SK-N-SH (cell line): ENCODE results near the gene CCNY. TPM values are rescaled to one million over a fixed set of nuclear protein-coding genes. Genes with fewer than 3 reads are reported as not detected.

Experiments
- CTCF ChIA-PET: fragments of 300-600, 350-600 bp; formaldehyde crosslinking; extraction: SDS; loops from one replicate; lab custom pipeline; 2021; lab: Yijun Ruan, JAX
- POLR2A ChIA-PET: fragments of 350-600 bp; sonication (Branson Sonifier 250); formaldehyde crosslinking; extraction: SDS; loops from one replicate; lab custom pipeline; 2020; ENCODE audit warnings: antibody characterized with exemption, inconsistent platforms; lab: Yijun Ruan, JAX
- DNase-seq: peaks from one replicate; pipeline ENCODE4 v3.0.0; 2012
- H2AFZ ChIP-seq: fragments of 200-600 bp; sonication (generic); 2 replicates; pipeline ENCODE4 v1.8.1; 2016; ENCODE audit warnings: antibody characterized with exemption, mild to moderate bottlenecking, low read depth
- H3F3A ChIP-seq: fragments of 200-600 bp; sonication (generic); replicated peaks from 2 replicates; pipeline ENCODE3; 2016; ENCODE audit warnings: antibody characterized with exemption, mild to moderate bottlenecking; ENCODE audit not compliant: insufficient read depth
- H3K27ac ChIP-seq, 2 experiments: fragments of 200-500 bp in 1 of 2; fragments of 200-600 bp in 1 of 2; sonication (Bioruptor generic) in 1 of 2; sonication (generic), shearing (Covaris generic) in 1 of 2; 2 replicates each; pipeline versions ENCODE4 v1.5.1 to v1.6.1; 2014 to 2016; ENCODE audit warnings: low read depth in 2 of 2, inconsistent platforms in 1 of 2, low read length in 1 of 2, mild to moderate bottlenecking in 1 of 2, mixed read lengths in 1 of 2
- H3K27me3 ChIP-seq: fragments of 200-600 bp; sonication (generic), shearing (Covaris generic); 2 replicates; pipeline ENCODE4 v1.6.1; 2016; ENCODE audit warnings: mixed run types; ENCODE audit not compliant: insufficient read depth
- H3K36me3 ChIP-seq, 2 experiments: fragments of 200-500 bp in 1 of 2; fragments of 200-600 bp in 1 of 2; sonication (Bioruptor generic) in 1 of 2; sonication (generic) in 1 of 2; replicated peaks in 1 of 2; 2 replicates each; pipeline versions ENCODE3 to v1.5.1; 2014 to 2016; ENCODE audit warnings: low read length in 1 of 2, mild to moderate bottlenecking in 1 of 2; ENCODE audit not compliant: insufficient read depth in 2 of 2, control insufficient read depth in 1 of 2
- H3K4me1 ChIP-seq, 2 experiments: fragments of 200-500 bp in 1 of 2; fragments of 200-600 bp in 1 of 2; sonication (Bioruptor generic) in 1 of 2; sonication (generic), shearing (Covaris generic) in 1 of 2; 2 replicates each; pipeline versions ENCODE4 v1.5.1 to v1.6.1; 2014 to 2016; ENCODE audit warnings: low read depth in 1 of 2, low read length in 1 of 2, mixed run types in 1 of 2; ENCODE audit not compliant: insufficient read depth in 2 of 2, control insufficient read depth in 1 of 2
- H3K4me2 ChIP-seq: fragments of 200-600 bp; sonication (generic), shearing (Covaris generic); 2 replicates; pipeline ENCODE4 v1.6.1; 2017; ENCODE audit warnings: mixed run types
- H3K4me3 ChIP-seq, 2 experiments: fragments of 200-500 bp in 1 of 2; fragments of 200-600 bp in 1 of 2; sonication (Bioruptor generic) in 1 of 2; sonication (generic), shearing (Covaris generic) in 1 of 2; 2 replicates each; pipeline versions ENCODE4 v1.5.1 to v1.8.1; 2014 to 2016; ENCODE audit warnings: low read depth in 2 of 2, inconsistent platforms in 1 of 2, low read length in 1 of 2, mild to moderate bottlenecking in 1 of 2, mixed read lengths in 1 of 2, moderate library complexity in 1 of 2
- H3K79me2 ChIP-seq: fragments of 200-600 bp; sonication (generic); 2 replicates; pipeline ENCODE4 v1.8.1; 2017; ENCODE audit warnings: mild to moderate bottlenecking; ENCODE audit not compliant: insufficient read depth
- H3K9ac ChIP-seq: fragments of 200-600 bp; sonication (generic); 2 replicates; pipeline ENCODE4 v1.6.1; 2017; ENCODE audit warnings: mixed run types
- H3K9me2 ChIP-seq: fragments of 200-600 bp; sonication (generic); 2 replicates; pipeline ENCODE4 v1.6.1; 2017; ENCODE audit warnings: mixed run types
- H3K9me3 ChIP-seq: fragments of 200-600 bp; sonication (generic); 2 replicates; pipeline ENCODE4 v1.6.1; 2017; ENCODE audit warnings: mixed run types, mild to moderate bottlenecking, moderate library complexity
- H4K20me1 ChIP-seq: fragments of 200-600 bp; sonication (generic); 2 replicates; pipeline ENCODE4 v1.6.1; 2017; ENCODE audit warnings: mild to moderate bottlenecking, mixed run types; ENCODE audit not compliant: insufficient read depth
- ELF1 ChIP-seq: IDR thresholded peaks from 2 replicates; pipeline ENCODE4 v1.4.0; 2012
- EP300 ChIP-seq, 2 experiments: IDR thresholded peaks; 2 replicates each; pipeline versions ENCODE4 v1.4.0 to v1.6.1; 2012; ENCODE audit warnings: borderline replicate concordance in 1 of 2, low read depth in 1 of 2, low read length in 1 of 2
- EZH2phosphoT487 ChIP-seq: fragments of 200-600 bp; sonication (generic); IDR thresholded peaks from 2 replicates; pipeline ENCODE4 v1.6.1; 2017; ENCODE audit warnings: low read depth, mixed run types, mild to moderate bottlenecking, antibody characterized with exemption, moderate library complexity, borderline replicate concordance
- MXI1 ChIP-seq: IDR thresholded peaks from 2 replicates; pipeline ENCODE4 v1.6.1; 2012; ENCODE audit warnings: mild to moderate bottlenecking, low read depth, low read length, improper control_type of control experiment
- NFIC ChIP-seq: IDR thresholded peaks from 2 replicates; pipeline ENCODE4 v1.4.0; 2012; ENCODE audit warnings: borderline replicate concordance
- REST ChIP-seq: IDR thresholded peaks from 2 replicates; pipeline ENCODE4 v1.6.1; 2012; ENCODE audit warnings: mild to moderate bottlenecking, low read depth, low read length, moderate library complexity
- ZBTB33 ChIP-seq: IDR thresholded peaks from 2 replicates; pipeline ENCODE4 v1.4.0; 2012; ENCODE audit warnings: low read depth, borderline replicate concordance
- WGBS: methylation state at CpG from one replicate; pipeline ENCODE4 v1.1.6; 2017; ENCODE audit warnings: low lambda C conversion rate; 5-methylcytosine and 5-hydroxymethylcytosine counted together
- polyA plus RNA-seq, 3 experiments: library from polyadenylated mRNA; depleted of rRNA; stranded (reverse); fragments of >200 nt; gene quantifications; 2 replicates each; pipeline ENCODE4 v1.2.3, GENCODE V29; 2012

Gene CCNY
- polyA plus RNA-seq, 1 of the 3 experiments (the other 2 are of a cell fraction) = 29.4 TPM

DNA sequence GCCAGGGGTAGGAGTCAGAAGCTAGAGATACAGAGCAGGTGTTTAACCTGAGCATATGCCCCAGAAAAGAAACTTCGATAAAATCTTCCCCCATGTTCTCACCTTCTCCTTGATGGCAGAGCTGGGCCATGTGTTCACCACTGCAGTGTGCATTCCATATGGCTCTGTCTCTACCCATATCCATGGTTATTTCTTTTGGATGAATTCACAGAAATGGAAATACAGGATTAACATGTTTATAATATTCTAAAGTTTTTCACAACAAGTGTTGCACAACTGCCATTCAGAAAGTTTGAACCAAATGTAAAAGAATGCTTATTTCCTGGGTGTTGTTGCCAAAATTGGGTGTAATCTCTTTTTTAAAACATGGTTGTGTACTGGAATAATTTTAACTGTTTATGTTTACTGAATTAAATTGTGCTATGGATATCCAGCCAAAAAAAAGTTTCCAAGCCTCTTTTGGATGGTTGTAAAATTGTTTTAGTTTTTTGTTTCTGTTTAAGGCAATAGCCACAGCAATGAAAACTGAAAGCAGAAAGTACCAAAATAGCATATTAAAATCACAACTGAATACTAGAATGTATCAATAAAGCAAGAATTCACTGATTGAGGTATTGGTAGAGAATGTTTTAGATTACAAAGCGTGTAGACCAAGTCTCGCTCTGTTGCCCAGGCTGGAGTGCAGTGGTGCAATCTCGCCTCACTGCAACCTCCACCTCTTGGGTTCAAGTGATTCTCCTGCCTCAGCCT, 19.9 kb upstream of the CCNY start:
- Histone ChIP-seq H3F3A (no peaks in the 10 kb centered on the region), H3K4me3 (no peak overlapping the region), H3K27me3 (no peaks in the 10 kb centered on the region), H3K4me1 (no peaks in the 10 kb centered on the region), H3K27ac (no peak overlapping the region), H3K36me3 (peaks cover 0 to 25% of the 10 kb centered on the region in 2 experiments), H3K4me2 (no peak overlapping the region), H3K79me2 (peaks cover 22% of the 10 kb centered on the region; the same call in 1 of the 2 replicates), H3K9me3 (no peaks in the 10 kb centered on the region), H4K20me1 (no peaks in the 10 kb centered on the region), H3K9ac (no peak overlapping the region), H3K9me2 (no peaks in the 10 kb centered on the region), H2AFZ (no peak overlapping the region)
- 95% methylated on average over 4 of the region's 4 CpGs for WGBS
- no peak for DNase-seq
- CTCF ChIA-PET = no interaction called here
- no peak for TF ChIP-seq MXI1
- TF ChIP-seq EZH2phosphoT487 = no peak
- POLR2A ChIA-PET = no interaction called here

DNA sequence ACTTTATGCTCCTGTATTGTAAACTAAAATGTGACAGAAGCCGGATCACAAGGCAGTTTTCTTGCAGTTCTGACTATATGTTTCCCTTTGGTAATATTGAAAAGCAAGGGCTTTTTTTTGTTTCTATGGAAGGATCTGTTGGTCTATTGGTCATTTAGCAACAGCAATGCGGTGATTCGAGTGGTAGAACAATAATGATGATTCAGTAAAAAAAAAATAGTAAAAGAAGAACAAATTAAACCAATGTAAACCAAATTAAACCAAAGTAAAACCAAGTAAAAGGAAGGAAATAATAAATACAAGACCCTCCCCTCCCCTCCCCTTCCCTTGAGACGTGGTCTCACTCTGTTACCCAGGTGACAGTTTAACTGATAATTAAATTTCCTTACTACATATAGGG, 17.8 kb upstream of the CCNY start:
- ChIA-PET CTCF (no interaction called here), POLR2A (no interaction called here)
- Histone ChIP-seq H3K27ac (no peak overlapping the region), H4K20me1 (no peaks in the 10 kb centered on the region), H3K4me2 (no peak overlapping the region), H3K4me1 (no peaks in the 10 kb centered on the region), H3K79me2 (peaks cover 41% of the 10 kb centered on the region; the same call in 1 of the 2 replicates), H3K27me3 (no peaks in the 10 kb centered on the region), H3F3A (no peaks in the 10 kb centered on the region), H3K9me2 (no peaks in the 10 kb centered on the region), H3K9ac (no peak overlapping the region), H2AFZ (no peak overlapping the region), H3K4me3 (no peak overlapping the region), H3K9me3 (no peaks in the 10 kb centered on the region), H3K36me3 (peaks cover 0 to 41% of the 10 kb centered on the region in 2 experiments)
- TF ChIP-seq NFIC (no peak), ELF1 (no peak), REST (no peak), ZBTB33 (no peak), EP300 (IDR thresholded peaks at IDR 0.05; ENCODE audit: borderline replicate concordance in 1 of 2, low read depth in 1 of 2, low read length in 1 of 2) (no peak)
- 99% methylated on average over 4 of the region's 4 CpGs for WGBS
- DNase-seq = no peak
